Kidney tubule cell (primary cell): Measurements from ENCODE around the gene INAFM2.

ENCODE experiments used
- DNase-seq: peaks from one replicate; pipeline ENCODE4 v3.0.0-alpha.2; 2018; ENCODE audit warnings: low spot score

The INAFM2 gene

DNA sequence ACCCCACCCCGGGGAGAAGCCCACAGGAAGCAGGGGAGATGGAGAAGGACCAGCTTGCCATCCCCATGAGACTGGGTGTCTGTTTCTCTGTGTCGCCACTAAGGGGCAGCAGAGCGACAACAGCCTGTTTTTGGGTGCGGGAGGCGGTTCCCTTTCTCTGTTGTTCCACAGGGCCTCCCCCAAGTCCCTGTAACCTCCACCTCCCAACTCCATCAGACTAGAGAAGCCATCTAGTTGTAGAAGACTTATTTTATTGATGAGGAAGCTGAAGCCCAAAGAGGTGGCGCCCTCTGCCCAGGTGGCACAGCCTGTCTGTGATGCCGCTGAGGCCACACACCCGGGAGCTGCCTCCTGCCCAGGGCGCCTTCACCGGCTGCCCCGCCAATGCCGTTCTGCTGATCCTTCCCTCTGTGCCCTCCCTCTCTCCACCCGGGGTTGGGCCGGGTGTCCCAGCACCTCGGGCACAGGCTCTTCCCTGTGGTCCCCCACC, 21.2 kb downstream of the INAFM2 start:
- peak; percentile 55 for DNase-seq

DNA sequence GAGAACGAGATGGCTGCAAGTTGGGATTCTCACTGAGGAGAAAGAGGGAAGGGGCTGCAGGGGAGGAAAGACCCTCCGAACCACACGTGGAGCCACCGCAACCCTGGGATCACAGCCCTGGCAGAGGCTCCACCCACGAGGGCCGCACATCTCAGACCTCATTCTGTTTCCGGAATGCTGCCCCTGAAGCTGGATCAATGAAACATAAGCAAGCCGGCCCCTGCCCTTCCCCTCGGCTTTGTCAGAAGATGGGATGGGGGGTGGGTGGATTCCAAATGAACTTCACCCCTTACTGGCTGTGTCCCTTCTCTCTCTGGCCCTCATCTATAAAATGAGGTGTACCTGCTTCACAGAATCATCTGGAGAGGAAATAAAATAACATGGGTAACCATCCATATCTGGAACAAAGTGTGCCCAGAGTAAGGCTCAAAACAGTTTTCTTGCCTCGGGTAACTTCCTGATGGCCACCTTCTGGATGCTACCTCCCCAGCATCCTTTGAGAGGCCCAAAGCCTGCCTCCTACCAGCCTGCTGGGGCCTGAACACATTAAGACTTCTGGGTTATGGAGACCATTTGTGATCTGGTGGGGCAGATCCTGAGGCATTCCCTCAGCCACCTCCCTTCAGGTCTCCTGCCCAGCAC, 21.9 kb downstream of the INAFM2 start:
- no peak for DNase-seq

DNA sequence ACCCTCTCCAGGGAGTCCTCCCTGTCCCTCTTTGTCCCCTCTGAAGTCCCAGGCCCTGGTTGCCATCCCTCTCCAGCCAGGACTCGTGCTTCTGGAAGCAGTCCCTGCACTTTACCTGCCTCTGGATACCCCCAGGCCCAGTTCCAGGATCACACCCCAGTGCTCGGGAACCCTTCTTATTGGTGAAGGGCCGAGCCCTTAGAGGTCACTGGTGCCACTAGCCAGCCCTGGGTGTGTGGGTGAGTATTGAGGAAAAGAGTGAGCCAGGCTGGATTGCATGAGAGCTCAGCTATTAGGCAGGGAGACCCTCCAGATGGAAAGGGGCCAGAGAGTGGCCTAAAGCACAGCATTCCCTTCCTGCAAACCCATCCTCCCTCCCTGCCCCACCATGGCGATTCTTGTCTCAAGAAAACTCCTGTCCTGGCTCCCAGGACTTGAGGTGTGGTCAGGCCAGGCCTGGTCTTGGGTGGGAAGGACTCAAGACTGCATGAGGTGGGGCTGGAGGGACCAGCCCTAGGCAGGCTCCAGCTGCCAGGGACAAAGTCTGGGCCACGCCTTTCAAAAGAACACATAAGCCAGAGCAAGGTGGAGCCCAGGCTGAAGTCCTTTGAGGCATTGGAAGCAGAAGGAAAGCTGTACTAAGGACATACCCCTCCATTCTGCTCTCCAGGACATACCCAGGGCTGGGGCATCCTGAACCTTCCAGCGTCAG, 22.5 kb downstream of the INAFM2 start:
- no peak for DNase-seq

DNA sequence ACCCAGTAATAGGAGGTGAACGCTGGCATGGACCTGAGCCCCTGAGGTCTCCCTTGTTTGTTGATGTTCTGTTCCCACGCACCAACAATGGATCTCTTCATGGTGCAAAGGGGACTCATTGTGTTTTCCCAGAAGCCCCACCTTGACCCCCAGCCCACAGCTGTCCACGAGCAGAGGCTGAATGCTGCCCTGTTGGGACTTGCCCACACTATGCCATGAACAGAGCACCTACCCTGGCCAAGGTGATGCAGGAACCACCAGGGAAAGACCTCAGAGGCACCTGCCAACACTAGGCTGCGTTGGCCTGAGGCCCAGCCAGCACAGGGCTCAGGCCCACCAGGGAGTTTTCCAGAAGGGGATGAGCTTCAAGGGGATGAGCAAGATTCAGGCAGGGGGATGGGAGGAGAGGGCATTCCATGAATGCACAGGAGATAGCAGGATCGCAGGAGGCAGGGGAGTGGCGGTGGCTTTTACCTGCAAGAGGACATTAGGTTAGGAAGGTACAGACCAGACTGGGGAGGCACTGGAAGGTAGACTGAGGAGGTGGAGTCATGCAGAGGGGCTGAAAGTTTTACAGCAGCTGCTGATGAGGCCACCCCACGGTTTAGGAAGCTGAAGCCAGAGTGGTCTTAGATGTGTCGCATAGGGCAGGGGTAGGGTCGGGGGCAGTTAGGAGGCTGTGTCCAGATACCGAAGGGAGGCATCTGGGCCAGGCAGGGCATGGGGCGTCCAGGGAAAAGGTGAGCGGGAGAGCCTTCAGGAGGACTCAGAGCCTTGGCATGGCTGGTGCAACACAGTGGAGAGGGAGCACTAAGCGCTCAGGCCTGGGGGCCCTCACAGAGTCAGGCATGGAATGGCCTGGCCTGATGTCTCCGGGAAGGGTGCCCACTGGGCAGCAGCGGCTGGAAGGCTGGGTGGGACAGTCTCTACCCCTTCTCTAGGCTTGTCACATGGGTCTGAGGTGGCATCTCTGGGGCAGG, 23.4 kb downstream of the INAFM2 start:
- DNase-seq = no peak

DNA sequence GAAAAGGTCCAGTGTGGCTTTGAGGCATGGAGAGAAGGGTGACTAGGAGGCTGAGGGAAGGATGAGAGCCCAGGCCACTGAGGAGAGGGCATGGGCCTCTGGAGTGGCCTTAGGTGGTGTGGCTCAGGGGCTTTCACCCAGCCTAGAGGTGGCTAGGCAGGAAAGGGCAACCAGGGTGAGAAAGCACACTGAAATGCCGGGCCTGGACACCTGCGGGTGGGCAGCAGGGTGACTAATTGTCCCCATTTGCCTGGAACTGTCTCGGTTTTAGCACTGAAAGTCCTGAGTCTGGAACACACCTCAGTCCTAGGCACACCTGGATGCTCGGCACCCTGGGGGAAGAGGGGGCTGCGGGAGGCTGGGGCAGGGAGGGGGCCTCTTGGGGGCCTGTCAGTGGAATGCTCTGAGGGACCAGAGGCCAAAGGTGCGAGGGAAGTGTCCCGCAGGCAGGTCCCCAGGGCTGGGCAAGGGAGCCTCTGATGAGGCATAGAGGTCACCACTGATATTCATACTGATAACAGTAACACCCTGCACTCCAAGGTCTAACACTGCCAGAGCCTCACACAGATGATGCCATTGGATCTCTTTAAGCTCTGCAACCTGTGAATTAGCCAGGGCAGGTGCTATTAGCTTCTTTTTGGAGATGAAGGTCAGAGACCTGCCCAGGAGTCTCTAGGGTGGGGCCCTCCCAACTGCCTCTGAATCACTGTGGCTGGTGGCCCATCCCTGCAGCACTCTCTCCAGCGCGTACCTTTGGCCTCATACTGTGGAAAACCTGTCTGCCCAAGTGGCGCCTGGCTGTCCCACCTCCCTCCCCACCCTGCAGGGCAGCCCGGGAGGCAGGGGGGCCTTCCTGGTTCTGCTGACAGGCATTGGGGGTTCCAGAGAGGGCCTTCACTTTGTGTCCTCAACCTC, 24.3 kb downstream of the INAFM2 start:
- DNase-seq = no peak

DNA sequence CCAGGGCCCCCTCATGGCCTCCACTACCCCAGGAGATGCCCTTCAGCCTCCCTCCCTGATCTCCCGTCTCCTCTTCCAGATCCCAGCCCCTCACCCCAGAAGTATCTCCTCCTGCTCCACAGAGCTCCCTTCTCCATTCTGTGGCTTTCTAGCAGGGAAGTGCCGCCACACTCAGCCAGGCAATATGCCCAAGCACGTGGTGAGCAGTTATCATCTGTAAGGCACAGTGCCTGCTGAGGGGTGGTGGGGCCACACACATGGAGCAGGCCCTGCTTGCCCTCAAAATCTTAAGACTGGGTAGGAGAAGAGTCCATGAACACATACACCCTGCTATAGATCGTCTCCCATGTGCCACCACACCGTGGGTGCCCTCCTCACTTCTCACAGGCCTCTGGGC, 25.0 kb downstream of the INAFM2 start:
- no peak for DNase-seq

DNA sequence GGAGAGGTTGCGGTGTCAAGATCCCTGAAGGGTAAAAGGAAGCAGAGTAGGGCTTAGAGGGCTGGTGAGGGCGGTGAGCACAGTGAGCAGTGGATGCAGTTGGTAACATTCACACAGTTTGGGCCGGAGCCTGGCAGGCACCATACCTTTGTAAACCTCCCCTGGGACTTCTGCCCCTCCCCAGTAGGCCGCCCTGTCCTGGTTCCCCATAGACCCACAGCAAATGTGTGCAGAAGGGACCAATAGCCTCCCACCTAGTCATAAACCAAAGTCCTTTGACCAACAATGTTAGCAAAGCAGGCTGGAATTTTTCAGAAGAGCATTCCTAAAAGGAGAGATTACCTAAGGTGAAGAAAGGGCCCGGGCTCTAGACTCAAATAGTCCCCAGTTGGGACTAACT, 25.7 kb downstream of the INAFM2 start:
- no peak for DNase-seq

DNA sequence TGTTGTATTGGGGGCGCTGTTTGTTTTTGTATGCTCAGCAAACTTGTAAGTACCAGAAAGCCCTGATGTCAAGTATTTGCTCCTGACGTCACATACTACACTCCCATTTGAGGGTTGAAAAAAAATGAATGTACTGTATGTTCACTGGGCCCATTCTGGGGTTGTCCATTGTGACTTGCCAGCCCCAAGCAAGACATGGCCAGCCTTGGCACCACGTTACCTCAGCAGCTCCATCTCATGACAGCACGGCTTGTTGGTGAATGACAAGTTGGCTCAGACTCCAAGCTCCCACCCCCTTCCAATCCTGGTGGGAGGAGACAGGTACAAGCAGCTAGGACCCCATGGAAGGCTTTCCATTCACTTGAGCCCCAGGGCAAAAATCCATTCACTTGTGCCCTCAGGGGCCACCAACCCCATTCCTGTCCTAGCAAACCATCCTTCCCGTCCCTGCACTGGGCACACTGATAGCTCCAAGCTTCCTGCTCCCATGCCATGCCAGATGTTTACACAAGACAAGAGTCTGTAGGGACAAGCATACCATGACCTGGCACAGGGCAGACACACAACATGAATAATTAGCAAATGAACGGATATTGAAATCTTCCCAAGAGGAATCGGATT, 28.9 kb downstream of the INAFM2 start:
- no peak for DNase-seq

DNA sequence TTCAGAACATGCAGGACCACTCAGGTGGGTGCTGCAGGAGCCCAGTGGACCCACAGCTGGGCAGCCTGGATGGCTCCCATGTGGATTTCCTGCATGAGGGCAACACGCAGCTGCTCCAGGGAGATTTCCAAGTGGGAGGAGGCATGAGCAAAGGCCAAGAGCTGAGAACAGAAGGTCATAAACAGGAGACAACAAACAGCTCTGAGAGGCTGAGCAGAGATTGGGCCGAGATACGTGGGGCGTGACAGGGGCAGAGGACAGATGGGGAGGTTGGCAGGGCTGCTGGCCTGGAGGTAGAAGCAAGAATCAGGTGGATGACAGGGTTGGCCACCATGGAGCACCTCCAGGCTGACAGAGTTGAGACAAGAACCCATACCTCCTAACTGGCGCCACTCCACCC, 30.2 kb downstream of the INAFM2 start:
- no peak for DNase-seq

DNA sequence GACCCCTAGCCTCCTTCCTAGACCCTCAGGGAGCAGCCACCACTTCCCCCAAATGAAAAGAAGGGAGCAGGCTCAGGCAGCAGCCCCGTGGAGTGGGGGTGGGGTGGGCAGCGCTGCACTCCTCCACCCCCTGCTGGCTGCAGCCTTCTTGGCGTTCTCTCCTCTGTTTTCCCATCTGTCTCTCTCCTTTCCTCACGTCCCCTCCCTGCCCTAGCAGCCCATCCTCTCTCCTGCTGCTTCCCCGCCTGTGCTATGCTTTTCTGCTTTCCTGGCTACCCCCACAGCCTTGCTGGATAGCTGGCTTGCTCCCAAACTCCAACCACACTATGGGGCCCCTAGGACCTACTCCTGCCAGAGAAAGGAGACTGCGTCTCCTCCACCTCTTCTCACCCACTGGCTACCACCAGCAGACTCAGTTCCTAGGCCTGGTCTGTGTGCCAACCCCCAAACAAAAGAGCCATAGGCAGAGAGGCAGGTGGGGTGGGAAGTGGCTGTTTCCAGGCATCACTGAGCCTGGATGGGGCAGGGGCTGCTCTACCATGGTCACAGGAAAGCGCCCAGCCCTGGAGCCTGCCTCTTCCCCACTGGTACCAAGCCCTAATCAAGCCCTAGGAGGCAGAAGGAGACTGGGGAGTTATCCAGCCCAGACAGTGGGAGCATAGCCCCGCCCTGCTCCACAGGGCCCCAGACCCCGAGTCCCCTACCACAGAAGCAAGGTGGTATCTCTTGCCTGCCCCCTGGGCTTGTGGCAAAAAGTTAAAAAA, 31.1 kb downstream of the INAFM2 start:
- no peak for DNase-seq

DNA sequence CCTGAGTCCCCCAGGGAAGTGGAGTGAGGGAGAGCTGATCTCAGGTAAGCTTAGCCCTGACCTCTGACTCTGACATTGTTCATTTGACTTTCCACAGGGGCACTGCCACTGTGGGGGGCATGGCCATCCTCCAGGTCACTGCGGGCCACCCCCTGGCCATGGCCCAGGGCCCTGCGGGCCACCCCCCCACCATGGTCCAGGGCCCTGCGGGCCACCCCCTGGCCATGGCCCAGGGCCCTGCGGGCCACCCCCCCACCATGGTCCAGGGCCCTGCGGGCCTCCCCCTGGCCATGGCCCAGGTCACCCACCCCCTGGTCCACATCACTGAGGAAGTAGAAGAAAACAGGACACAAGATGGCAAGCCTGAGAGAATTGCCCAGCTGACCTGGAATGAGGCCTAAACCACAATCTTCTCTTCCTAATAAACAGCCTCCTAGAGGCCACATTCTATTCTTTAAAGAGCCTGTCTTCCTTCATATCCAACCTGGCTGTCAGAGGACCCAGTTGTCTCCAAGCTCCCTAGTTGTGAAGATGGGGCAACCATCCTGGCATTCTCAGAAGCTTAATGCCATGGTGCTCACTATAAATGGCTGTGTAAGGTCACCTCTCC, 32.6 kb downstream of the INAFM2 start:
- no peak for DNase-seq

DNA sequence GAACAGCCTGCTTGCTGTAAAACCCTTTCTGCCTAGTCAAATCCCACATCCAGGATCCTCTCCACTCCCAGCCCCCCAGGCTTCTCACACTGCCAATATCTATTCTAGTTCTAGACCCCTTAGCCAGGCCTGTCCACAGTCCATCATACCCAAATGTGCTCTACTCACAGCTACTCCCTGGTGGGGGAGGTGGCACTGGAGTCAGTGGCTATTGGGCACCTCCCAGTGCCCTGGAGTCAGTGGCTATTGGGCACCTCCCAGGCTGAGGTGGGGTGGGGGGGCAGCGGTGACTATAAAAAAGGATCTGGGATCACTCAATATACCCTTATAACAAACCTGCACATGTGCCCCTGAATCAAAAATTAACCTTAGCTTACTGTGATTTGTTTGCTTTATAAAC, 33.8 kb downstream of the INAFM2 start:
- no peak for DNase-seq

DNA sequence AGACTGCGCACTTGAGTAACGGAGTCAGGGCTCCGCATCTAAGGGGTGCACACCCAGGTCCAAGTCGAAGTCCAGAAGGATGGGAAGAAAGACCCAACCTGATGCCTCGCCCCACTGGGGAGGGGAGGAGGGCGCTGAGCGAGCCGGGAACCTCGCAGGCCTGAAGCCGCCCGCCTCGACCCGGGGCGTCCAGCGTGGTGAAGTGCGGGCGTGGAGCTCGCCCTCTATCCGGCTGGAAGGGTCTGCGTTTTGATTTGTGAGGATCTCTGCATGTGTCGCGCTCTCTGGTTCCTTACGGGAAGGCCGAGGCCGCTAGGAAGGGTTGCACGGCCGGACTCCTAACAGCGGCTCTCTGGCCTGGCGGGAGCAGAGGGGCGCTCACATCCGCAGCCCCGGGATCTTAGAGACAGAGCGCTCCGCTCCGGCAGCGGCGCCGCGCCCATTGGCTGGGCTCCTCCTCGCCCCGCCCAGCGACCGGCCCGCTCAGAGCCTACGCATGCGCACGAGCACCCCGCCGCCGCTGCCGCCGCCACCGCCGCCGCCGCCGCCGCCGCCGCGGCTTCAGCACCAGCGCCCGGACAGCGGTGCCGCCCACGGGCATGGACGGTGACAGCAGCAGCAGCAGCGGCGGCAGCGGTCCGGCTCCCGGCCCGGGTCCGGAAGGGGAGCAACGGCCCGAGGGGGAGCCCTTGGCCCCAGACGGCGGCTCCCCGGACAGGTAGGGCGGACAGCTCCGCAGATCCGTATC, 34.4 kb downstream of the INAFM2 start, which contains the start of gene DISP2:
TSS of gene DISP2 (plus strand) at position 497 of the 748 bp plus-strand sequence. CDS start at position 600, 103 bp downstream.
- peak; percentile 88 for DNase-seq

DNA sequence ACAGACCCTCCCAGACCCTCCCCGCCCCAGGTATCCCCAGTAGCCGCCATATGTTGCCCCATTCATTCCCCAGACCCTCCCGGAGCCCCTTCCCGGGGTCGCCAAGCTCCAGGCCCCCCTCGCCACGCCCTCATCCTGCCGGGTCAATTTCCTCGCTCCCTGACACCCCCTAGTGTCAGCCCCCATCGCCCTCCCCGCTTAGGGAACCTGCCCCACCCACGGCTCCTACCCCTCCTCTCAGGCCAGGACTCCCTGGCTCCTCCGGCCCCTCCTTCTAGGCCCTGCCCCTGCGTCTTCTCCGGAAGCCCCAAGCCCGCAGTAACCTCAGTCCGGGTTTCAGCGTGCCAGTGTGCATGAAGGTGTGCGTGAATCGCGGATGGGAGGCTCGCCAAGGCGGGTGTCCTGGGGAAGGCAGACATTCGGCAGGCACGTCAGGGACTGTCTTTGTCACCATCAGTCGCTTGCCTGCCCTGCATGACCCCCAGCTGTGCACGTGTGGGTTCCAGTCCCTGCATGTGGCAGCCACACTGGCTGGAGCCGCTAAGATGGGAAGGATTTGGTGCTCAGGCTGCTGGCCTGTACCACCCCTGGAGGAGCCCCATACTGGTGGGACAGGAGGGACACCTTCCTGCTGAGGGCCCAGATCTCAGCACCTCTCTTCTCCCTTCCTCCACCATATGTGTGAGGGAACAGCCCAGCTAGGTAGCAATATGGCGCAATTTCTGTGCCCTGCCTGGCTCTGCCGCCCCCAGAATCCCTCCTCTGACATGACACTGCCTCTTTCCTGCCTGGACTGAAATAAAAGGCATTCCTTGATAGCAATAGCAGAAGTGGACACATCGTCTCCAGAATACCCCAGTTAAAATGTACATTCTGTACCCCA, 35.2 kb downstream of the INAFM2 start:
- peak; percentile 21 for DNase-seq

DNA sequence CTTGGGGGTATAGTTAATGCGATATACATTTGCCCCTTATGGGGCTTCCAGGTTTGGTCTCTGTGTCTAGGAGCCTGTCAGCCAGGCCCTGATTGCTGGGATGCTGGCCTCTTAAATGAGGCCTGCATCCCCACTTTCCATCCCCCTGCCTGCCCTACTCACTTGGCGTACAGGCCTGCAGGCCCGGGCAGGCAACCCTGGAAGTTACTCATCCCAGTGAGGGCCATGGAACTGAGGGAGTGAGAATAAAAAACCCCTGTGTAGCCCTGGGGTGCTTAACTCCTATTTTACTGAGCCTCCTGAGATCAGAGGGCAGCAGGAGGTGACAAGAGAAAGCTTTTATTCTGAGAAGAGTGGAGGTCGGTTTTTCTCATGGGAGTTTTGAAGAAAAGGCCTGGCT, 36.5 kb downstream of the INAFM2 start:
- DNase-seq = no peak

DNA sequence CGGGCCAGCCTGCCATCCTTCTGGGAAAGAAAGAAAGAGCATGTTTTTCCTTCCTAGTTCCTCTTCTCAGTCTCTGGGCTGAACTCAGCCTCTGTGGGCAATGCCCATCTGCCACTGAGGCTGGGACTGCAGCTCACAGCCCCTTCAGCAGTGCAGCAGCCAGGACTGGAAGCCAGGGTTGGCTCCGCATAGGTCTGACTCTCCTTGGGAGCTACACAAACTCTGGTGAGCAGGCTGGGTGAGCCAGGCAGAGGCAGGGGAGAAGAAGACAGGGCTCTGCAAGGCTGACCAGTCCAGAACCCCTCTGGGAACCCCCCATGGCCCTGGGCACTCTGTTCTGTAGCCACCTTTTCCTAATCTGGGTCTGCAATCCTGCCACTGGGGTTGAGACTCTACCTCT, 38.1 kb downstream of the INAFM2 start:
- no peak for DNase-seq

DNA sequence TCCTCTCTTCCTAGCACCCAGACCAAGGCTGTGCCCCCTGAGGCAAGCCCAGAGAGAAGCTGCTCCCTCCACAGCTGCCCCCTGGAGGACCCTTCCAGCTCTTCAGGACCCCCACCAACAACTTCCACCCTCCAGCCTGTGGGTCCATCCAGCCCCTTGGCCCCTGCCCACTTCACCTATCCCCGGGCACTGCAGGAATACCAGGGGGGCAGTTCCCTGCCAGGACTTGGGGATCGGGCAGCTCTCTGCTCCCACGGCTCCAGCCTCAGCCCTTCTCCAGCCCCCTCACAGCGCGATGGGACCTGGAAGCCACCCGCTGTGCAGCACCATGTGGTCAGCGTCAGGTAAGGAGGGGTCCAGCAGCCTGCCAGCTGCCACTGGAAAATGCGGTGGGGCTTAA, 40.1 kb downstream of the INAFM2 start:
- DNase-seq = no peak

DNA sequence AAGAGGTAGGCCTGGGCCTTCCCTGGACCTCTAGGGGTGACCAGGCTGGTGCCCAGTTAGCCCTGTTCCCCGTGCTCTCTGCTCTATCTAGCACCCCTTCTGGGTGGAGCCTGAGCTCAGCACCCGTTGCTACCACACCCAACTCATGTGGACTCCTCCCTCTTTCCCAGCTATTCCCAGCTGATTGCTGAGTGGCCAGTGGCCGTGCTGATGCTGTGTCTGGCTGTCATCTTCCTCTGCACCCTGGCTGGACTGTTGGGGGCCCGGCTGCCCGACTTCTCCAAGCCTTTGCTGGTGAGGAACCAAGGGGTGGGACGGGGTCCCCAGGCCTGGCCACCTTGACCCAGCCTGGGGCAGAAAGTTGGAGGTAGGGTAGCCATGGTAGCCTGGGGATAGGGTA, 40.8 kb downstream of the INAFM2 start:
- DNase-seq = no peak
